GM12801 (cell line): ENCODE measurements around the gene NR0B2.

ENCODE experiments used
- TF ChIP-seq, protein P1 (sequence below): IDR thresholded peaks from one replicate; pipeline ENCODE4 v1.5.1; 2011; ENCODE audit warnings: control low read depth; ENCODE audit not compliant: insufficient read length; ENCODE audit errors: extremely low read depth

NR0B2 gene

DNA sequence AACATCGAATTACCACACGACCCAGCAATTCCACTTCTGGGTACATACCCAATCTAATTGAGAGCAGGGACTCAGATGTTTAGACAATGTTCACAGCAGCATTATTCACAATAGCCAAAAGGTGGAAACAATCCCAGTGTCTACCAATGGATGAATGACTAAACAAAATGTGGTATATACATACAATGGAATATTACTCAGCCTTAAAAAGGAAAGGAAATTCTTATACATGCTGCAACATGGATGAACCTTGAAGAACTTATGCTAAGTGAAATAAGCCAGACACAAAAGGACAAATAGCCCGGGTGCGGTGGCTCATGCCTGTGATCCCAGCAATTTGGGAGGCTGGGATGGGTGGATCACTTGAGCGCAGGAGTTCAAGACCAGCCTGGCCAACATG, 39.6 kb upstream of the NR0B2 start:
- TF ChIP-seq, protein P1, sequence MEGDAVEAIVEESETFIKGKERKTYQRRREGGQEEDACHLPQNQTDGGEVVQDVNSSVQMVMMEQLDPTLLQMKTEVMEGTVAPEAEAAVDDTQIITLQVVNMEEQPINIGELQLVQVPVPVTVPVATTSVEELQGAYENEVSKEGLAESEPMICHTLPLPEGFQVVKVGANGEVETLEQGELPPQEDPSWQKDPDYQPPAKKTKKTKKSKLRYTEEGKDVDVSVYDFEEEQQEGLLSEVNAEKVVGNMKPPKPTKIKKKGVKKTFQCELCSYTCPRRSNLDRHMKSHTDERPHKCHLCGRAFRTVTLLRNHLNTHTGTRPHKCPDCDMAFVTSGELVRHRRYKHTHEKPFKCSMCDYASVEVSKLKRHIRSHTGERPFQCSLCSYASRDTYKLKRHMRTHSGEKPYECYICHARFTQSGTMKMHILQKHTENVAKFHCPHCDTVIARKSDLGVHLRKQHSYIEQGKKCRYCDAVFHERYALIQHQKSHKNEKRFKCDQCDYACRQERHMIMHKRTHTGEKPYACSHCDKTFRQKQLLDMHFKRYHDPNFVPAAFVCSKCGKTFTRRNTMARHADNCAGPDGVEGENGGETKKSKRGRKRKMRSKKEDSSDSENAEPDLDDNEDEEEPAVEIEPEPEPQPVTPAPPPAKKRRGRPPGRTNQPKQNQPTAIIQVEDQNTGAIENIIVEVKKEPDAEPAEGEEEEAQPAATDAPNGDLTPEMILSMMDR: no peak

GRCh38 chr1:26951821-26952497, 38.2 kb upstream of the NR0B2 start:
- TF ChIP-seq, protein P1: no peak

- TF ChIP-seq, protein P1: no peak
Measured at GRCh38 chr1:26951216-26951615, 37.4 kb upstream of the NR0B2 start.

DNA sequence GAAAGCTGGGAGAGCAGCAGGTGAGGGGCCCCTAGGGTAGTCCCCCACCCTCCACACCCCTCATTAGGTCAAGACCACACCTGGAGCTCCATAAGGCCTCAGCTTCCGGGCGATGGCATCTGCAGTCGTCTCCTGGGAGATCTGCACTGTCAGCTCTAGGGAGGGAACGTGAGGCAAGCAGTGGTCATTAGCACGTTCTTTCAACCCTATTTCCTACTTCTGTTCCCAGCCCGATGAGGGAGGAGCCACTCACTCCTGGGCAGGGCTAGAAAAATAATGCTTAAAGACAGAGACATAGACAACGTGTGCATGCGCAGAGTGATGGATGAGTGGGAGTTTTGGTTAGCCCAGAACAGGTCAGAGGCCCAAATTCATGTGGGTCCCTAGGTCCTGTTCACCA, 36.8 kb upstream of the NR0B2 start:
- TF ChIP-seq, protein P1: no peak

GRCh38 chr1:26949926-26950319, 36.1 kb upstream of the NR0B2 start:
- TF ChIP-seq, protein P1: no peak

GRCh38 chr1:26949266-26949925, 35.6 kb upstream of the NR0B2 start:
- TF ChIP-seq, protein P1: no peak

- TF ChIP-seq, protein P1: no peak
Measured at GRCh38 chr1:26946270-26946669, 32.5 kb upstream of the NR0B2 start.
